Measurements from ENCODE around the gene GCSH. TPM values are rescaled to one million over a fixed set of nuclear protein-coding genes. Genes with fewer than 3 reads are reported as not detected.

GCSH gene
- total and polyA plus RNA-seq, 4 donors: 16.3 to 31.5 (median 21.7) TPM

GRCh38 chr16:81127051-81127450 is 30.9 kb upstream of the GCSH start:
- no peak overlapping the region for H3K27ac ChIP-seq (ENCODE audit: low read depth in 1 of 2, low read length in 1 of 2)
- H3K4me3 ChIP-seq: no peak overlapping the region
- no peaks in the 10 kb centered on the region for H3K4me1 ChIP-seq (ENCODE audit: control insufficient read depth in 5 of 5, insufficient read depth in 5 of 5, low read length in 5 of 5)
- 64 to 90% methylated on average over 5 of the region's 5 CpGs for WGBS, 2 donors
- ATAC-seq (ENCODE audit: insufficient read depth, low FRiP score): no peak
- no peaks in the 10 kb centered on the region for H3K36me3 ChIP-seq (ENCODE audit: control insufficient read depth in 4 of 4, insufficient read depth in 4 of 4, low read length in 4 of 4)
- DNase-seq: no peak
- H3K27me3 ChIP-seq (ENCODE audit: control insufficient read depth in 3 of 3, insufficient read depth in 3 of 3, low read length in 2 of 3): peaks cover 0 to 5% (median 0%) of the 10 kb centered on the region in 3 donors
- TF ChIP-seq, protein P1, sequence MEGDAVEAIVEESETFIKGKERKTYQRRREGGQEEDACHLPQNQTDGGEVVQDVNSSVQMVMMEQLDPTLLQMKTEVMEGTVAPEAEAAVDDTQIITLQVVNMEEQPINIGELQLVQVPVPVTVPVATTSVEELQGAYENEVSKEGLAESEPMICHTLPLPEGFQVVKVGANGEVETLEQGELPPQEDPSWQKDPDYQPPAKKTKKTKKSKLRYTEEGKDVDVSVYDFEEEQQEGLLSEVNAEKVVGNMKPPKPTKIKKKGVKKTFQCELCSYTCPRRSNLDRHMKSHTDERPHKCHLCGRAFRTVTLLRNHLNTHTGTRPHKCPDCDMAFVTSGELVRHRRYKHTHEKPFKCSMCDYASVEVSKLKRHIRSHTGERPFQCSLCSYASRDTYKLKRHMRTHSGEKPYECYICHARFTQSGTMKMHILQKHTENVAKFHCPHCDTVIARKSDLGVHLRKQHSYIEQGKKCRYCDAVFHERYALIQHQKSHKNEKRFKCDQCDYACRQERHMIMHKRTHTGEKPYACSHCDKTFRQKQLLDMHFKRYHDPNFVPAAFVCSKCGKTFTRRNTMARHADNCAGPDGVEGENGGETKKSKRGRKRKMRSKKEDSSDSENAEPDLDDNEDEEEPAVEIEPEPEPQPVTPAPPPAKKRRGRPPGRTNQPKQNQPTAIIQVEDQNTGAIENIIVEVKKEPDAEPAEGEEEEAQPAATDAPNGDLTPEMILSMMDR (IDR thresholded peaks at IDR 0.05; ENCODE audit: control extremely low read depth, extremely low read depth): no peak
- no peak overlapping the region for H3K9ac ChIP-seq (ENCODE audit: insufficient read depth in 1 of 2, low read length in 2 of 2)
- H3K9me3 ChIP-seq (ENCODE audit: control insufficient read depth in 4 of 4, insufficient read depth in 3 of 4, low read length in 3 of 4): no peaks in the 10 kb centered on the region

DNA sequence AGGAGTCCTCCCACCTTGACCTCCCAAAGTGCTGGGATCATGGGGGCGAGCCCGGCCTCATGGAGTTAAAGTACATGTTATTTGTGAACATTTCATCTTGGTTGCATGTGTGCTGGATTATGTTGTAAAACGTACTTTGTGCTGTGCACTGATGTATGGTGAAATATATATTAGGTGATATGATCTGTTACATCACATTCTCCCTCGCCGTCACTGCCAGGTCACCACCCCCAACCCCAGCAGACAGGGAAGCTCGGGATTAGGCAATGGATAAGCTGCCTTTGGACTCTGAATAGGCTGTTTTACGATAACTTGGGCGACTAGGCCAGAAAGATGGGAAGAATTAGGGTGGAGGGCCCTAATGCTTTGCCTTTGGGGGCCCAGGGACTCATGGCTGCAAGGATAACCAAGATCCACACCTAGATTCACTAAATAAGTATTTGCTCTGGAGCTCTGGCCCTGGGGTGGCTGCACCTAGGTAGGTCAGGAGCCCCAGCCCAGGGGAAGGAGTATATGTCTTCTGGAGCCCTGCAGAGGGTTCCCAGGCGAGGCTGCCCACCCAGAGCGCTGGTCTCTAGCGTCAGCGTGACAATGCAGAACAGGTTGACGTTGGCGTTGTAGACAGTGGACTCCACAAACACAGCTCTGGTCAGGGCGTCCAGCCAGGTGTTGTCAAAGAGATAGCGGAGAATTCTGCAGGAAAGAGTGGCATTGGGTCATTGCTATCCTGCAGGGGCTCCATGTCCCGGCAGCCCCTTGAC is 27.1 kb upstream of the GCSH start:
- Histone ChIP-seq H3K4me3 (no peak overlapping the region), H3K36me3 (ENCODE audit: control insufficient read depth in 4 of 4, insufficient read depth in 4 of 4, low read length in 4 of 4) (no peaks in the 10 kb centered on the region), H3K9me3 (ENCODE audit: control insufficient read depth in 4 of 4, insufficient read depth in 3 of 4, low read length in 3 of 4) (no peaks in the 10 kb centered on the region), H3K27ac (ENCODE audit: low read depth in 1 of 2, low read length in 1 of 2) (no peak overlapping the region), H3K9ac (ENCODE audit: insufficient read depth in 1 of 2, low read length in 2 of 2) (no peak overlapping the region), H3K4me1 (ENCODE audit: control insufficient read depth in 5 of 5, insufficient read depth in 5 of 5, low read length in 5 of 5) (no peaks in the 10 kb centered on the region), H3K27me3 (ENCODE audit: control insufficient read depth in 3 of 3, insufficient read depth in 3 of 3, low read length in 2 of 3) (no peaks in the 10 kb centered on the region)
- ATAC-seq (ENCODE audit: insufficient read depth, low FRiP score) (no peak), DNase-seq (no peak)
- 82% methylated on average over 17 of the region's 17 CpGs for WGBS, 2 donors
- TF ChIP-seq, protein P1 (IDR thresholded peaks at IDR 0.05; ENCODE audit: control extremely low read depth, extremely low read depth): no peak

GRCh38 chr16:81121474-81121990 is 25.3 kb upstream of the GCSH start:
- no peaks in the 10 kb centered on the region for H3K27me3 ChIP-seq (ENCODE audit: control insufficient read depth in 3 of 3, insufficient read depth in 3 of 3, low read length in 2 of 3)
- no peak overlapping the region for H3K27ac ChIP-seq (ENCODE audit: low read depth in 1 of 2, low read length in 1 of 2)
- H3K4me1 ChIP-seq (ENCODE audit: control insufficient read depth in 5 of 5, insufficient read depth in 5 of 5, low read length in 5 of 5): no peaks in the 10 kb centered on the region
- H3K36me3 ChIP-seq (ENCODE audit: control insufficient read depth in 4 of 4, insufficient read depth in 4 of 4, low read length in 4 of 4): no peaks in the 10 kb centered on the region
- TF ChIP-seq, protein P1 (IDR thresholded peaks at IDR 0.05; ENCODE audit: control extremely low read depth, extremely low read depth): no peak
- no peak overlapping the region for H3K4me3 ChIP-seq
- ATAC-seq (ENCODE audit: insufficient read depth, low FRiP score) (no peak), DNase-seq (no peak)
- H3K9me3 ChIP-seq (ENCODE audit: control insufficient read depth in 4 of 4, insufficient read depth in 3 of 4, low read length in 3 of 4): no peaks in the 10 kb centered on the region
- H3K9ac ChIP-seq (ENCODE audit: insufficient read depth in 1 of 2, low read length in 2 of 2): no peak overlapping the region
- 88 to 91% methylated on average over 16 of the region's 16 CpGs for WGBS, 2 donors

All from lung (tissue), 12 donors.